HG02588 (cell line): ENCODE measurements around the gene FBXL16.
"Not testable (repeated sequence)": the region's sequence is repeated elsewhere in the genome, so short reads cannot be mapped to it uniquely, and the experiment has no call there.

Source experiments
- ATAC-seq: cut with Tn5 transposase; IDR thresholded peaks from one replicate; pipeline ENCODE4 v1.9.1; 2021; ENCODE audit warnings: mild to moderate bottlenecking, moderate library complexity; ENCODE audit not compliant: unreplicated experiment

FBXL16 gene

GRCh38 chr16:705431-706188 is at the start of gene FBXL16:
Gene FBXL16 (minus strand): TSS chr16:705801. CDS start chr16:697405, 8,396 bp downstream.
- ATAC-seq = no peak

- ATAC-seq = no peak
These were observed 49.1 kb upstream of the FBXL16 start for GRCh38 chr16:754656-755055.

- not testable (repeated sequence) for ATAC-seq
These were observed 48.6 kb upstream of the FBXL16 start for GRCh38 chr16:754121-754607.

GRCh38 chr16:752007-752312 is 46.4 kb upstream of the FBXL16 start:
- no peak for ATAC-seq

GRCh38 chr16:751152-752006 is 45.8 kb upstream of the FBXL16 start:
- no peak for ATAC-seq

- ATAC-seq = no peak
These were observed 44.9 kb upstream of the FBXL16 start for GRCh38 chr16:750485-750884.

- no peak for ATAC-seq
These were observed 43.4 kb upstream of the FBXL16 start for GRCh38 chr16:749010-749409.

- ATAC-seq = no peak
These were observed 42.6 kb upstream of the FBXL16 start for GRCh38 chr16:747978-748746.

- no peak for ATAC-seq
These were observed 41.0 kb upstream of the FBXL16 start for GRCh38 chr16:746637-747036.

- ATAC-seq = no peak
These were observed 40.1 kb upstream of the FBXL16 start for GRCh38 chr16:745739-746138.

GRCh38 chr16:743794-744500 is 38.3 kb upstream of the FBXL16 start:
- ATAC-seq = no peak

- not testable (repeated sequence) for ATAC-seq
These were observed 37.3 kb upstream of the FBXL16 start for GRCh38 chr16:742894-743293.

- ATAC-seq = no peak
These were observed 36.5 kb upstream of the FBXL16 start for GRCh38 chr16:741986-742629.

GRCh38 chr16:740764-741505 is 35.3 kb upstream of the FBXL16 start, which contains the start of gene CIAO3:
Gene CIAO3 (minus strand): TSS chr16:740997. CDS start chr16:740985, 12 bp downstream.
- ATAC-seq = peak; percentile 60

GRCh38 chr16:740459-740763 is 34.8 kb upstream of the FBXL16 start:
- peak; percentile 15 for ATAC-seq

- no peak for ATAC-seq
These were observed 34.2 kb upstream of the FBXL16 start for GRCh38 chr16:739560-740458.

GRCh38 chr16:736936-737481 is 31.4 kb upstream of the FBXL16 start:
- ATAC-seq = no peak

- no peak for ATAC-seq
These were observed 30.4 kb upstream of the FBXL16 start for GRCh38 chr16:735982-736453.
